Measurements from ENCODE around the gene NOS1.
"Not testable (repeated sequence)": the region's sequence is repeated elsewhere in the genome, so short reads cannot be mapped to it uniquely, and the experiment has no call there.

The NOS1 gene

GRCh38 chr12:117279606-117280005 is 81.8 kb downstream of the NOS1 start:
- no peak for DNase-seq (ENCODE audit: extremely low read depth in 1 of 2, low read depth in 1 of 2)

GRCh38 chr12:117277875-117278274 is 83.6 kb downstream of the NOS1 start:
- DNase-seq (ENCODE audit: extremely low read depth in 1 of 2, low read depth in 1 of 2): no peak

- no peak for DNase-seq (ENCODE audit: extremely low read depth in 1 of 2, low read depth in 1 of 2)
These were observed 88.3 kb downstream of the NOS1 start for GRCh38 chr12:117273091-117273490.

- no peak for DNase-seq (ENCODE audit: extremely low read depth in 1 of 2, low read depth in 1 of 2)
These were observed 88.7 kb downstream of the NOS1 start for GRCh38 chr12:117272690-117273089.

- DNase-seq (ENCODE audit: extremely low read depth in 1 of 2, low read depth in 1 of 2): no peak
These were observed 98.7 kb downstream of the NOS1 start for GRCh38 chr12:117262749-117263148.

- DNase-seq (ENCODE audit: extremely low read depth in 1 of 2, low read depth in 1 of 2): no peak
These were observed 100.2 kb downstream of the NOS1 start for GRCh38 chr12:117261247-117261646.

- DNase-seq (ENCODE audit: extremely low read depth in 1 of 2, low read depth in 1 of 2): no peak
These were observed 106.0 kb downstream of the NOS1 start for GRCh38 chr12:117255386-117255785.

GRCh38 chr12:117243488-117243887 is 117.9 kb downstream of the NOS1 start:
- DNase-seq (ENCODE audit: extremely low read depth in 1 of 2, low read depth in 1 of 2): no peak

- no peak for DNase-seq (ENCODE audit: extremely low read depth in 1 of 2, low read depth in 1 of 2)
These were observed 119.7 kb downstream of the NOS1 start for GRCh38 chr12:117241697-117242096.

GRCh38 chr12:117240081-117240755 is 121.2 kb downstream of the NOS1 start:
- DNase-seq (ENCODE audit: extremely low read depth in 1 of 2, low read depth in 1 of 2): no peak

GRCh38 chr12:117236456-117237001 is 124.9 kb downstream of the NOS1 start:
- peak; percentile 39 to 71 for DNase-seq (ENCODE audit: extremely low read depth in 1 of 2, low read depth in 1 of 2)

GRCh38 chr12:117235261-117235660 is 126.2 kb downstream of the NOS1 start:
- no peak for DNase-seq (ENCODE audit: extremely low read depth in 1 of 2, low read depth in 1 of 2)

GRCh38 chr12:117234441-117234840 is 127.0 kb downstream of the NOS1 start:
- DNase-seq (ENCODE audit: extremely low read depth in 1 of 2, low read depth in 1 of 2): no peak

- no peak for DNase-seq (ENCODE audit: extremely low read depth in 1 of 2, low read depth in 1 of 2)
These were observed 129.7 kb downstream of the NOS1 start for GRCh38 chr12:117231750-117232149.

GRCh38 chr12:117228239-117228638 is 133.2 kb downstream of the NOS1 start:
- DNase-seq (ENCODE audit: extremely low read depth in 1 of 2, low read depth in 1 of 2): no peak

- no peak for DNase-seq (ENCODE audit: extremely low read depth in 1 of 2, low read depth in 1 of 2)
These were observed 134.3 kb downstream of the NOS1 start for GRCh38 chr12:117227000-117227653.

GRCh38 chr12:117226505-117226904 is 134.9 kb downstream of the NOS1 start:
- DNase-seq (ENCODE audit: extremely low read depth in 1 of 2, low read depth in 1 of 2): no peak

- no peak for DNase-seq (ENCODE audit: extremely low read depth in 1 of 2, low read depth in 1 of 2)
These were observed 136.2 kb downstream of the NOS1 start for GRCh38 chr12:117225179-117225578.

- not testable (repeated sequence) for DNase-seq (ENCODE audit: extremely low read depth in 1 of 2, low read depth in 1 of 2)
These were observed 140.5 kb downstream of the NOS1 start for GRCh38 chr12:117220947-117221346.

- no peak for DNase-seq (ENCODE audit: extremely low read depth in 1 of 2, low read depth in 1 of 2)
These were observed 143.3 kb downstream of the NOS1 start for GRCh38 chr12:117218149-117218548.

- no peak for DNase-seq (ENCODE audit: extremely low read depth in 1 of 2, low read depth in 1 of 2)
These were observed 144.7 kb downstream of the NOS1 start for GRCh38 chr12:117216686-117217085.

- no peak for DNase-seq (ENCODE audit: extremely low read depth in 1 of 2, low read depth in 1 of 2)
These were observed 146.6 kb downstream of the NOS1 start for GRCh38 chr12:117214797-117215196.
